HG03521 (cell line): ENCODE measurements around the gene WNT9A.
"Not testable (repeated sequence)": the region's sequence is repeated elsewhere in the genome, so short reads cannot be mapped to it uniquely, and the experiment has no call there.

Experiments used
- ATAC-seq: cut with Tn5 transposase; IDR thresholded peaks from one replicate; pipeline ENCODE4 v1.9.1; 2021; ENCODE audit warnings: mild to moderate bottlenecking, moderate library complexity; ENCODE audit not compliant: unreplicated experiment

Gene WNT9A

GRCh38 chr1:227889047-227889862 is 58.5 kb downstream of the WNT9A start:
- ATAC-seq: no peak

- ATAC-seq: no peak
Observed at GRCh38 chr1:227888404-227889046, 59.2 kb downstream of the WNT9A start.

DNA sequence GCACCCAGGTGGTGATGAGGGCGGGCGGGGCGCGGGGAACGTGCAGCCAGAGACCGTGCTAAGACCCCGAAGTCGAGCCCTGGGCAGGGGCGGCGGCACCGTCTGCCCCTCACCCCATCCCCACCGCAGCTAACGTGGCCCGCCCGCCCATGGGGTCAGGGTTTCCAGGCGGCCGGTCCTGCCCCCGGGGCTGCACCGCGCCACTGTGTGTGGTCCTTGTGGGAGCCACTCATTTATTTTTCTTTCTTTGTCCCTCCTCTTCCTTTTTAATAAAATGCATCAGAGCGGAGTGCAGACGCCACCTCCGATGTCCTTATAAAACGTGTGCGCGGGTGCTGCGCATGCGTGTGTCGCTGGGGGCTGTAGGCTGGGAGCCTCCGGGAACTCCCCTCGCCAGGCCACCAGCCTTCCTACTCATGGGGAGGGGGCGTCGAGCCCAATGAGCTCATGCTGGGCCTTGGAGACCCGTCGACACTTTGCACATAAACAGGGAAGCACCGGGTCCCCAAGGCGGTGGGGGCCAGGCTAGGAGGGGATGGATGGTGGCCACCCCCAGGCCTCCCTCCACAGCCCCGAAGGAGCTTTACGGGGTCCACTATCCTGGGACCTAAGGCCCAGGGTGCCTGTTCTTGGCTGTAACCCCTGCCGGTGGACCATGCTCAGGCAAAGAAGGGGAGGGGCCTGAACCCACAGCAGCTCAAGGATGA is 59.9 kb downstream of the WNT9A start:
- no peak for ATAC-seq

GRCh38 chr1:227886993-227887696 is 60.6 kb downstream of the WNT9A start:
- no peak for ATAC-seq

- no peak for ATAC-seq
Observed at GRCh38 chr1:227886503-227886961, 61.2 kb downstream of the WNT9A start.

DNA sequence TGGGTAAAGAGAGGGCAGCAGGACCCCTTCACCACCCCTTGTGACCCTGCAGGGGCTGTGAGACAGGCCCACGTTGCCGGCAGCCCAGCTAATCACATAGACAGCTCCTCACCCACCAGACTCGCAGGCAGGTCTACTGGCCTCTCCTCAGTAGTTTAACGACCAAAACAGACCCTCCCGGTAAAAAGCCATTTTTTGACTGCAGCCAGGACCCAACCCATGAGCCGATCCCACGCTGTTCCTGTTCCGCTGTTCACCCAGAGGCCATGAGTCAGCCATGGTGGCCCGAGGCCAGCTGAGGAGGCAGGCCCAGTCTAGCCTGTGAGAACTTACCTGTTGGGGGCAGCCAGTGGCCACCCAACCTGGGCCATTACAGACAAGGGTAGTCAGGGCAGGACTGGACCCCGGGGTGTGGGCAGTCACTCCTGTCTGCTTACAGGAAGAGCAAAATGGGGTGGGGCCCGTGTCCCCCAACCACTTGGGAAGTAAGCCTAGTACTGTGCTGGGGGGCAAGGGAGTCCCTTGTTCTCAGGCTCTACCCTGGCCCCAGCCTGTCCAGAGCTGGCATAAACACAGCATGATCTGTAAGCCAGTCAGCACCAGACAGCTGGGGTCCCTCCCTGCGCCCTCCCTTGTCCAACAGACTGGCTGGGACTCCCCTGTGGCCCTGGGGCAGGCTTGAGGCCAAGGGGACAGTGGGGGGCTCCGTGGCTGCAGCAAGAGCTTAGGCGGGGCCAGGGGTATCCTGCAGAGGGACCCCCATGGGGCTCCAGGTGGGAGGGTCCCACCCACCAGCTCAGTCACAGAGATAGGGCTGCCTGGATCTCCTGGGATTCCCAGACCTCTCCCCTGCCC is 61.9 kb downstream of the WNT9A start:
- ATAC-seq: no peak

- ATAC-seq: no peak
Observed at GRCh38 chr1:227885135-227885647, 62.5 kb downstream of the WNT9A start.

GRCh38 chr1:227884370-227885134 is 63.2 kb downstream of the WNT9A start:
- no peak for ATAC-seq

DNA sequence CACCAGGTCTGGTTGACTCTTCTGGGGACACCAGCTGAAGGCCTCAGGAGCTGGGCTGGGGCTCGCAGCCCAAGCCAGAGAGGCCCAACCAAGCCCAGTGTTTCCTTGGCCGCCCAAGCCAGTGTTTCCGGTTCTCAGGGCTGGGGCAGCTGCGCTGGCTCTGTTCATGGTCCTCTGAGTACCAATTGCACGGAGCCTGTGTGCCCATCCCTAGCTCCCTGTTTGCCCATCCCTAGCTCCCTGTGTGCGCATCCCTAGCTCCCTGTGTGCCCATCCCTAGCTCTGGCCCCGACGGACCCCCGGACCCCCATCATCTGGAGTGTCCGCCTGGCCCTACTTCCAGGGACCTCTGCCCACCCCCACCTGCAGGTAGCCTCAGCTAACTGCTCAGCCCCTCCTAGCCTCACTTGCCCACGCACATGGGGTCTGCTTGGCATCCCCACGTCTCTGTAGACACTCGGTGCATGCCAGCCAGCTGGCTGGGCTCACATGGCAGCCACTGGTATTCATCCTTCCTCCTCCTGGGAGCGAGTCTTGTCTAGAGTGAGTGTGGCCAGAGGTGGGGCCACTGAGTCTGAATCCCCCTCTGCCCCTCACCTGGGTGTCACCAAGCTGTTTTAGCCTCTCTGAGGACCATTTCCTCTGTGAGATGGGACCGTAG is 64.0 kb downstream of the WNT9A start:
- no peak for ATAC-seq

DNA sequence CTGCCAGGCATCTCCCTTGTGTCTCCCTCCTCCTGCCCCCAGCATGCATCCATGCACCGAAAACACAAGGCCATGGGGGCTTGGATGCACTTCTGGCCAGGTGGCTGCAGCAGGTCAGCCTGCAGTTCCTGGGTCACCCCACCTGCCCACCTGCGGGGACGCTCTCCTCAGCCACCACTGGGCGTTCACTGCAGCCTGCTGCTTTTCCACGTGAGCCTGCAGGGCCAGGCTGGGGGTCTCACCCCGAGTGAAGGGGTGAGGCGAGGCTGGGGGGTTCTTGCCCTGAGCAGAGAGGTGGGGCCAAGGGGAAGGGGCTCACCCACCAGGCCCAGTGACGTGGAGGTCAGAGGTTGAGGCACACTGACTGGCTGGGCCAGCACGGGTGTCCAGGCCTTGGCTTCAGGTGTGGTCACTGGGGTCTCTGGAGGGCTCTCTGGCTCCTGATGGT is 64.6 kb downstream of the WNT9A start:
- ATAC-seq: no peak

DNA sequence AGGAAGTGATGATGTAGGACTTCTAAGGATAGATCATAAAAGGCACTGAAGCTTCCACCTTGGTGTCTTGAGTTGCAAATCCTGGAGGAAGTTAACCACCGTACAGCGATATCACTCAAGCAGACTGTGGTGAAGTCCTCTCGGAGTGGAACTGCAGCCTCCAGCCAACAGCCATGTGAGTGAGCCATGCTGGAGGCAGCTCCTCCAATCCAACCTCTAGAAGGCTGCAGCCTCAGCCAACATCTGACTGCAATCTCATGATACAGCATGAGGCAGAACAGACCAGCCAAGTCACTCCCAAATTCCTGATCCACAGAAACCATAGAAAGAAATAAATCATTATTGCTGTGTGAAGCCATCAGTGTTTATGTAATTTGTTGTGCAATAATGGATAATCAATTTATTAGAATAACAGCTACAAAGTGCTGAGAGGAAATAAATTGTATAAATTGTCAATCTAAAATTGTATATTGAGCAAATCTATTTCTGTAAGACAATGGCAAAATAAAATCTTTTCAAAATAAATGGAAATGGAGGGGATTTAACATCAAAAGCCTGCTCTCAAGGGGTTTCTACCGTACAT is 67.3 kb downstream of the WNT9A start:
- ATAC-seq: no peak

GRCh38 chr1:227877810-227878209 is 69.9 kb downstream of the WNT9A start:
- not testable (repeated sequence) for ATAC-seq

GRCh38 chr1:227871892-227872291 is 75.8 kb downstream of the WNT9A start:
- ATAC-seq: not testable (repeated sequence)

DNA sequence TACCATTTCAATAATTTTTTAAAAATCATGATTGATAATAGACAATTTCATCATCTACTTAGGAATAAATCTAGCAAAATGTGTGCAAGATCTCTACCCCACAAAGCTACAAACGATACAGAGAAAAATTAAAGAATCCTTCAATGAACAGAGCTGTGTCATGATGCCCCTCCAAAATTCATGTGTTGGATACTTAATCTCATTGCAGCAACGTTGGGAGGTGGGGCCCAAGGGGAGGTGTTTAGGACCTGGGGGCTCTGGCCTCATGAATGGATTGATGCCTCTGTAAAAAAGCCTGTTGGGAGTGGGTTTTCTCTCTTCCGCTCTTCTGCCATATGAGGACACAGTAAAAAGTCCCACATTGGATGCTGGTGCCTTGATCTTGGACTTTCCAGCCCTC is 77.4 kb downstream of the WNT9A start:
- ATAC-seq: no peak

GRCh38 chr1:227869851-227870305 is 77.9 kb downstream of the WNT9A start:
- no peak for ATAC-seq

- ATAC-seq: no peak
Observed at GRCh38 chr1:227869279-227869842, 78.4 kb downstream of the WNT9A start.
